Fibroblast of villous mesenchyme (primary cell): ENCODE results near the gene CLDN9. TPM values are rescaled to one million over a fixed set of nuclear protein-coding genes. Genes with fewer than 3 reads are reported as not detected.

ENCODE experiments used
- DNase-seq: peaks from one replicate; pipeline ENCODE4 v3.0.0-alpha.2; 2010; ENCODE audit warnings: low read depth
- H3K4me3 ChIP-seq: 2 replicates; pipeline ENCODE4 v1.5.1; 2011; ENCODE audit warnings: low read depth, mild to moderate bottlenecking, low read length
- total RNA-seq: library from RNA; depleted of rRNA; stranded (reverse); fragments of >200 nt; gene quantifications from 2 replicates; pipeline ENCODE4 v1.2.3, GENCODE V29; 2012
- TF ChIP-seq, protein P1 (sequence below): IDR thresholded peaks from 2 replicates; pipeline ENCODE4 v1.5.1; 2012; ENCODE audit warnings: low read depth, mild to moderate bottlenecking, low read length; ENCODE audit not compliant: insufficient read depth

The CLDN9 gene
- total RNA-seq, 1 donor: not detected

DNA sequence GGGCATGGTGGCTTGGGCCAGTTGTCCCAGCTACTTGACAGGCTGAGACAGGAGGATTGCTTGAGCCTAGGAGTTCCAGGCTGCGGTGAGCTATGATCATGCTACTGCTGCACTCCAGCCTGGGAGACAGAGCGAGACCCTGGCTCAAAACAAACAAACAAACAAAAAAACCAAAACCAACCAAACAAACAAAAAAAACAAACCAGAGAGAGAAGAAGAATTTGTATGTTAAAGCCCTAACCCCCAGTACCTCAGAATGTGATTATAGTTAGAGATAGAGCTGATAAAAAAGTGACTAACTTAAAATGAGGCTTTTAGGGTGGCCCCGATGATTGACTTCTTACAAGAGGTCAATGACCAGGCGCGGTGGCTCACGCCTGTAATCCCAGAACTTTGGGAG, 32.0 kb downstream of the CLDN9 start:
- no peak for DNase-seq
- TF ChIP-seq, protein P1, sequence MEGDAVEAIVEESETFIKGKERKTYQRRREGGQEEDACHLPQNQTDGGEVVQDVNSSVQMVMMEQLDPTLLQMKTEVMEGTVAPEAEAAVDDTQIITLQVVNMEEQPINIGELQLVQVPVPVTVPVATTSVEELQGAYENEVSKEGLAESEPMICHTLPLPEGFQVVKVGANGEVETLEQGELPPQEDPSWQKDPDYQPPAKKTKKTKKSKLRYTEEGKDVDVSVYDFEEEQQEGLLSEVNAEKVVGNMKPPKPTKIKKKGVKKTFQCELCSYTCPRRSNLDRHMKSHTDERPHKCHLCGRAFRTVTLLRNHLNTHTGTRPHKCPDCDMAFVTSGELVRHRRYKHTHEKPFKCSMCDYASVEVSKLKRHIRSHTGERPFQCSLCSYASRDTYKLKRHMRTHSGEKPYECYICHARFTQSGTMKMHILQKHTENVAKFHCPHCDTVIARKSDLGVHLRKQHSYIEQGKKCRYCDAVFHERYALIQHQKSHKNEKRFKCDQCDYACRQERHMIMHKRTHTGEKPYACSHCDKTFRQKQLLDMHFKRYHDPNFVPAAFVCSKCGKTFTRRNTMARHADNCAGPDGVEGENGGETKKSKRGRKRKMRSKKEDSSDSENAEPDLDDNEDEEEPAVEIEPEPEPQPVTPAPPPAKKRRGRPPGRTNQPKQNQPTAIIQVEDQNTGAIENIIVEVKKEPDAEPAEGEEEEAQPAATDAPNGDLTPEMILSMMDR: no peak
- no peak overlapping the region for H3K4me3 ChIP-seq

DNA sequence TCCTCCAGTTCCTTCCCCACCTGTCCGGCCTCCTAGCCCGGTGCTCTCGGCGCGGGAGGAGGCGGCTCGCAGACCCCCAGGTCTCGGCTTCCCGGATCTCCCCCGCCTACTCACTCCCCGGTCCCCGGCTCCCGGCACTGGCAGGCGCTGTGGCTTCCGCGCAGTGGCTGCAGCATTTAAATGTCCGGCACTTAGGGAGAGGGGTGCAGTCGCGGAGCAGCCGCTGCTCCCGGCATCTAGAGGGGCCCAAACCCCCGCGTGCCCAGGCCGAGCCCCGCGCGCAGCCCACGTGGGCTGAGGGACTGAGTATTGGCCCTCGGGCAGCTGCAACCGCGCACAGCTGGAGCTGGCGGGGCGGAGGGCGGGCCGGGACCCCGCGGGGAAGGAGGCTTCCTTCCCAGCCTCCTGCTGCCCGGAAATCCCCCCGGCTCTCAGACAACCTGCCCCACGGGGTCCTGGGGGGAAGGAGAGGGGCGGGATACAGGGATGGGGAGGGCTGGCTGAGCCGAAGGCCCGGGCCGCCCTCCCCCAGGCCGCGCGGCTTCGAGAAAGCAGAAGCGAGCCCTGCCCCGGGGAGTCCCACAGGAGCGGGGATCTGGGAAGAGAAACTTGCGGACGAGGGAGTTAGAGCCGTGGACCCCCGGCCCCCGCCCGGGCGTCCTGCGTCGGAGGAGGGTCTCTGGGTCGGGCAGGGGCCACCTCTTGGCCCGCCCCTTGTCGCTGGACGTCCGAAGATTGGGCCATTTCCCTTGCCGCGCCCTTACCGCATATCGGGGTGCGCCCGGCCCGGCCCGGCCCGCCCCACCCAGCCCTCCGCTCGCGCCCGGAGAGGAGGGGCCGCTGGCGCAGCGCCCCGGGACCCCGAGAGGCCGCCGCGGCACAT, 33.3 kb downstream of the CLDN9 start, which contains the start of gene MMP25:
TSS of gene MMP25 (plus strand) at position 804 of the 883 bp plus-strand sequence. CDS start 357 bp downstream, outside the sequence.
- TF ChIP-seq, protein P1: no peak
- H3K4me3 ChIP-seq: peak within 1 kb of the TSS; percentile 51
- DNase-seq: no peak

DNA sequence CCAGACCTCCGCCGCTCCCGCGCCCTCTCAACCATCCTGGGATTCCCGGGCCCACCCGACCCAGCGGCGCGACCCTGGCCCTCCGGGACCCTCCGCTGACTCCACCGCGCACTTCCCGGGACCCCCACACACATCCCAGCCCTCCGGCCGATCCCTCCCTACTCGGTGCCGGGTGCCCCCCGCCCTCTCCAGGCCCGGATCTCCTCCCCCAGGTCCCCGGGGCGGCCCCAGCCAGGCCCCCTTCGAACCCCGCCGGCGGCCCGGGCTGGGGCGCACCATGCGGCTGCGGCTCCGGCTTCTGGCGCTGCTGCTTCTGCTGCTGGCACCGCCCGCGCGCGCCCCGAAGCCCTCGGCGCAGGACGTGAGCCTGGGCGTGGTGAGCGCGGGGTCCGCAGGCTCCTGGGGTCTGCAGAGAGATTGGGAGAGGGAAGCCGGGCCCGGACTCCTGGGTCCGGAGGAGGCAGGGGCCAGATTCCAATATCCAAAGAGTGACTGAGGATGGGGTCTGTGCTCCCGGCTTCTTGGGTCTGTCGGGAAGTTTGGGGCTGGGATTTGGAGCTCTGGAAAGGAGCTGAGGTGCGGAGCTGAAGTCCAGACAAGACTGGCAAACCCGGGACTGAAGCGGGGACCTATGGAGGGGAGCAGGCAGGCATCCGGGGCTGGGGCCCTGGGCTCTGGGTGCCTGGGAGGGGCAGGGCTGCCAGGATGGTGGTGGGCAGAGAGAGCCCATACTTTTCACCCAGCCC, 34.1 kb downstream of the CLDN9 start:
- no peak overlapping the region for H3K4me3 ChIP-seq
- no peak for DNase-seq
- TF ChIP-seq, protein P1: no peak

DNA sequence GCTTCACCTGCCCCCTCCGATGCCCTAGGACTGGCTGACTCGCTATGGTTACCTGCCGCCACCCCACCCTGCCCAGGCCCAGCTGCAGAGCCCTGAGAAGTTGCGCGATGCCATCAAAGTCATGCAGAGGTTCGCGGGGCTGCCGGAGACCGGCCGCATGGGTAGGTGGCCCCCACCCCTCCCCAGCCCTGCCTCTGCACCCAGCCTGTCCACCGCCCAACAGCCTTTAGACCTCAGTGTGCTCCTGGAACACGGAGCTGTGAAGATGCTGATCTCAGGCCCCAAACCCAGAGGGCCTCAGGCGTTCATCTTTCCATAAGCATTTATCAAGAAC, 34.6 kb downstream of the CLDN9 start:
- no peak for DNase-seq
- H3K4me3 ChIP-seq: no peak overlapping the region
- TF ChIP-seq, protein P1: no peak

DNA sequence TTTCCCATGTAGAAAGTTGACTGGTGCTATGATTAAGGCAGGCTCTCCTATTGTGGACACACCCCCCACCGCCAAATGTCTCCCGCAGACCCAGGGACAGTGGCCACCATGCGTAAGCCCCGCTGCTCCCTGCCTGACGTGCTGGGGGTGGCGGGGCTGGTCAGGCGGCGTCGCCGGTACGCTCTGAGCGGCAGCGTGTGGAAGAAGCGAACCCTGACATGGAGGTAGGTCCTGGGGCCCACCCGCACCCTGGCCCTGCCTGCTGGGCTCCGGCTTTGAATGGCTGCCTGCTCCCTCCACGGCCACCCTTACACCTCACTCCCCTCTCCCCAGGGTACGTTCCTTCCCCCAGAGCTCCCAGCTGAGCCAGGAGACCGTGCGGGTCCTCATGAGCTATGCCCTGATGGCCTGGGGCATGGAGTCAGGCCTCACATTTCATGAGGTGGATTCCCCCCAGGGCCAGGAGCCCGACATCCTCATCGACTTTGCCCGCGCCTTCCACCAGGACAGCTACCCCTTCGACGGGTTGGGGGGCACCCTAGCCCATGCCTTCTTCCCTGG, 37.3 kb downstream of the CLDN9 start:
- no peak for DNase-seq
- TF ChIP-seq, protein P1: no peak
- H3K4me3 ChIP-seq: no peak overlapping the region

DNA sequence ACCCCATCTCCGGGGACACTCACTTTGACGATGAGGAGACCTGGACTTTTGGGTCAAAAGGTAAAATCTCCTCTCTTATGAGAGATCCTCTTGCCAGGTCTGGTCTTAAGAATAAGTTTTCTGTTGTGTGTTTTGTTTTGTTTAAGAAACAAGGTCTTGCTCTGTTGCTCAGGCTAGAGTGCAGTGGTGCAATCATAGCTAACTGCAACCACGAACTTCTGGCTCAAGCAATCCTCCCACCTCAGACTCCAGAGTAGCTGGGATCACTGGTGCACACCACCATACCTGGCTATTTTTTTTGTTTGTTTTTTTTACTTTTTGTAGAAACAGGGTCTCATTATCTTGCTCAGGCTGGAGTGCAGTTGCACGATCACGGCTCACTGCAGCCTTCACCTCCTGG, 37.8 kb downstream of the CLDN9 start:
- DNase-seq: no peak
- TF ChIP-seq, protein P1: no peak
- H3K4me3 ChIP-seq: no peak overlapping the region
